K562 (cell line): ENCODE data around the gene PCDHGB7. TPM values are rescaled to one million over a fixed set of nuclear protein-coding genes. Genes with fewer than 3 reads are reported as not detected.

Source experiments
- ATAC-seq: fragments of 200-7000 bp; cut with Tn5 transposase; 3 replicates; pipeline ENCODE4 v1.9.1; 2020; ENCODE audit warnings: moderate library complexity
- BruUV-seq: library from RNA; stranded (reverse); fragments of 400-500 nt; replicated peaks from 2 replicates; lab custom pipeline; 2021; lab: Mats Ljungman, UMichigan
- CTCF ChIA-PET: fragments of 300-600 bp; formaldehyde crosslinking; extraction: SDS; loops from one replicate; lab custom pipeline; 2021; ENCODE audit warnings: low intra/inter-chr PET ratio; lab: Yijun Ruan, JAX
- POLR2A ChIA-PET: fragments of 300-600, 350-650 bp; sonication (Branson Sonifier 250); formaldehyde crosslinking; extraction: SDS; loops from one replicate; lab custom pipeline; 2021; ENCODE audit warnings: antibody characterized with exemption, inconsistent platforms; lab: Yijun Ruan, JAX
- DNase-seq, 4 experiments: peaks; one replicate each; pipeline versions ENCODE4 v3.0.0 to v3.0.0-alpha.2; 2011 to 2018; ENCODE audit warnings: low spot score in 3 of 4, mixed read lengths in 3 of 4; ENCODE audit errors: extremely low read depth in 1 of 4
- FAIRE-seq: peaks from 2 replicates; lab custom pipeline; 2011; peaks lifted over from hg19 to GRCh38; lab: Jason Lieb, UNC
- H2AFZ ChIP-seq: 2 replicates; pipeline ENCODE4 v1.6.0; 2011; ENCODE audit warnings: low read depth, low read length, control low read depth, inconsistent platforms
- H3K27ac ChIP-seq: fragments of 200-600 bp; 3 replicates; pipeline ENCODE4 v1.8.0; 2011; ENCODE audit warnings: low read depth, mild to moderate bottlenecking, control low read depth, inconsistent platforms, low read length, moderate library complexity, mixed read lengths; ENCODE audit errors: extremely low read depth
- H3K27me3 ChIP-seq, 2 experiments: fragments of 300-600 bp in 1 of 2; 2 replicates in 1 of 2; 3 replicates in 1 of 2; pipeline versions ENCODE4 v1.6.0 to v1.8.0; 2011; ENCODE audit warnings: inconsistent platforms in 2 of 2, low read length in 2 of 2, mild to moderate bottlenecking in 1 of 2, mixed read lengths in 1 of 2, moderate library complexity in 1 of 2; ENCODE audit not compliant: control insufficient read depth in 2 of 2, insufficient read depth in 2 of 2
- H3K36me3 ChIP-seq: fragments of 300-600 bp; 3 replicates; pipeline ENCODE4 v1.8.0; 2011; ENCODE audit warnings: mild to moderate bottlenecking, low read length, inconsistent platforms; ENCODE audit not compliant: control insufficient read depth, insufficient read depth
- H3K4me1 ChIP-seq, 2 experiments: fragments of 200-600 bp in 1 of 2; replicated peaks in 1 of 2; 2 replicates in 1 of 2; 3 replicates in 1 of 2; pipeline versions ENCODE4 v1.5.1 to v1.8.0; 2011; ENCODE audit warnings: inconsistent platforms in 2 of 2, low read length in 2 of 2, mild to moderate bottlenecking in 1 of 2, mixed read lengths in 1 of 2, moderate library complexity in 1 of 2; ENCODE audit not compliant: control insufficient read depth in 2 of 2, insufficient read depth in 2 of 2
- H3K4me2 ChIP-seq: 2 replicates; pipeline ENCODE4 v1.6.1; 2011; ENCODE audit warnings: low read length, control low read depth, inconsistent platforms, mixed read lengths; ENCODE audit not compliant: insufficient read depth
- H3K4me3 ChIP-seq: fragments of 200-600 bp; sonication (generic), shearing (Covaris generic); 2 replicates; pipeline ENCODE4 v1.5.1; 2016; ENCODE audit warnings: control low read depth, inconsistent platforms
- H3K79me2 ChIP-seq: fragments of 200-600 bp; 3 replicates; pipeline ENCODE4 v1.8.0; 2011; ENCODE audit warnings: low read length, inconsistent platforms; ENCODE audit not compliant: control insufficient read depth, insufficient read depth
- H3K9ac ChIP-seq, 2 experiments: 2 replicates each; pipeline versions ENCODE4 v1.6.0 to v1.6.1; 2011; ENCODE audit warnings: low read depth in 2 of 2, low read length in 2 of 2, control low read depth in 1 of 2, inconsistent platforms in 1 of 2, mild to moderate bottlenecking in 1 of 2, mixed read lengths in 1 of 2; ENCODE audit not compliant: insufficient read depth in 1 of 2
- H3K9me1 ChIP-seq: one replicate; pipeline ENCODE4 v1.6.0; 2011; ENCODE audit warnings: inconsistent platforms, mild to moderate bottlenecking, low read length, moderate library complexity; ENCODE audit not compliant: control insufficient read depth, insufficient read depth
- H3K9me3 ChIP-seq: replicated peaks from 2 replicates; pipeline ENCODE4 v1.5.1; 2011; ENCODE audit warnings: low read depth, low read length, inconsistent platforms; ENCODE audit not compliant: control insufficient read depth, insufficient read depth
- H4K20me1 ChIP-seq: replicated peaks from 2 replicates; pipeline ENCODE4 v1.6.1; 2011; ENCODE audit warnings: low read length, inconsistent platforms, mixed read lengths; ENCODE audit not compliant: control insufficient read depth, insufficient read depth
- C11orf30 ChIP-seq: fragments of 450-650 bp; IDR thresholded peaks from 2 replicates; pipeline ENCODE4 v1.6.1; 2016; ENCODE audit warnings: low read depth, mild to moderate bottlenecking
- NR4A1 ChIP-seq, 2 experiments: fragments of 250-450 bp in 1 of 2; fragments of 450-650 bp in 1 of 2; sonication (Bioruptor Pico) in 1 of 2; IDR thresholded peaks; 2 replicates each; pipeline versions ENCODE4 v1.4.0 to v1.6.1; 2016 to 2020; ENCODE audit warnings: mild to moderate bottlenecking in 2 of 2, missing compliant biosample characterization in 1 of 2, missing genetic modification characterization in 1 of 2, moderate library complexity in 1 of 2
- REST ChIP-seq, 2 experiments: fragments of 450-650 bp; formaldehyde crosslinking in 1 of 2; IDR thresholded peaks; 2 replicates each; pipeline versions ENCODE4 v1.4.0 to v1.6.1; 2014 to 2020; ENCODE audit warnings: mild to moderate bottlenecking in 2 of 2, borderline replicate concordance in 1 of 2, low read depth in 1 of 2
- SMC3 ChIP-seq: conservative IDR thresholded peaks from 2 replicates; pipeline ENCODE4 v1.6.1; 2011; ENCODE audit warnings: low read depth, low read length, improper control_type of control experiment; ENCODE audit not compliant: insufficient read depth
- WHSC1 ChIP-seq: IDR thresholded peaks from one replicate; pipeline ENCODE4 v1.6.1; 2012; ENCODE audit warnings: low read length, control low read depth, inconsistent platforms
- ZNF133 ChIP-seq: fragments of 250-450 bp; sonication (Bioruptor Pico); IDR thresholded peaks from 2 replicates; pipeline ENCODE4 v1.4.0; 2020; ENCODE audit warnings: mild to moderate bottlenecking
- ZSCAN29 ChIP-seq: fragments of 450-650 bp; IDR thresholded peaks from 2 replicates; pipeline ENCODE4 v1.6.1; 2017
- WGBS: fragments of 100-300 bp; shearing (Covaris generic); methylation state at CpG from one replicate; pipeline ENCODE4 v1.1.6; 2016; ENCODE audit warnings: low coverage, mixed read lengths; ENCODE audit not compliant: insufficient coverage; ENCODE audit errors: missing lambda C conversion rate; 5-methylcytosine and 5-hydroxymethylcytosine counted together
- in situ Hi-C: fragments of 300-500 bp; cut with MboI; formaldehyde crosslinking; loops from 4 replicates; pipeline ENCODE4 v1.15.0; 2018; ENCODE audit warnings: inconsistent platforms, mixed read lengths
- intact Hi-C: fragments of 100-400 bp; cut with micrococcal nuclease; formaldehyde crosslinking; loops from 2 replicates; pipeline ENCODE4 v1.14.2; 2022
- polyA plus RNA-seq, 8 experiments: library from polyadenylated mRNA; depleted of rRNA in 4 of 8; stranded (reverse) in 5 of 8; unstranded in 3 of 8; fragments of >200 nt; fragmentation: Nextera tagmentation in 2 of 8; fragmentation: Illumina TruSeq in 1 of 8; extraction: Ambion mirVana in 2 of 8; extraction: Trizol in 1 of 8; gene quantifications; 2 replicates each; pipeline versions ENCODE4 v1.2.1 to v1.2.3, GENCODE V29; 2011 to 2014; ENCODE audit warnings: inconsistent platforms in 1 of 8, missing spikeins in 1 of 8
- total RNA-seq, 7 experiments: library from RNA; depleted of rRNA in 6 of 7; stranded (reverse); fragments of >200 nt in 6 of 7; fragmentation: Illumina TruSeq in 2 of 7; extraction: Trizol in 2 of 7; gene quantifications; 2 replicates each; pipeline versions ENCODE4 v1.2.1 to v1.2.3, GENCODE V29; 2011 to 2021; ENCODE audit warnings: low replicate concordance in 1 of 7
- TF ChIP-seq, protein P1 (sequence below), 3 experiments: IDR thresholded peaks in 2 of 3; conservative IDR thresholded peaks in 1 of 3; 2 replicates each; pipeline ENCODE4 v1.5.1; 2011 to 2012; ENCODE audit warnings: low read length in 3 of 3, mild to moderate bottlenecking in 3 of 3, control low read depth in 2 of 3, improper control_type of control experiment in 1 of 3, inconsistent platforms in 1 of 3, low read depth in 1 of 3, mixed read lengths in 1 of 3, moderate library complexity in 1 of 3; ENCODE audit not compliant: insufficient read depth in 2 of 3

The PCDHGB7 gene
- total and polyA plus RNA-seq, 9 of the 15 experiments (the other 6 are each of a cell fraction or from before 2014, with no cell fraction given) = 0.09 TPM; not detected in 8

DNA sequence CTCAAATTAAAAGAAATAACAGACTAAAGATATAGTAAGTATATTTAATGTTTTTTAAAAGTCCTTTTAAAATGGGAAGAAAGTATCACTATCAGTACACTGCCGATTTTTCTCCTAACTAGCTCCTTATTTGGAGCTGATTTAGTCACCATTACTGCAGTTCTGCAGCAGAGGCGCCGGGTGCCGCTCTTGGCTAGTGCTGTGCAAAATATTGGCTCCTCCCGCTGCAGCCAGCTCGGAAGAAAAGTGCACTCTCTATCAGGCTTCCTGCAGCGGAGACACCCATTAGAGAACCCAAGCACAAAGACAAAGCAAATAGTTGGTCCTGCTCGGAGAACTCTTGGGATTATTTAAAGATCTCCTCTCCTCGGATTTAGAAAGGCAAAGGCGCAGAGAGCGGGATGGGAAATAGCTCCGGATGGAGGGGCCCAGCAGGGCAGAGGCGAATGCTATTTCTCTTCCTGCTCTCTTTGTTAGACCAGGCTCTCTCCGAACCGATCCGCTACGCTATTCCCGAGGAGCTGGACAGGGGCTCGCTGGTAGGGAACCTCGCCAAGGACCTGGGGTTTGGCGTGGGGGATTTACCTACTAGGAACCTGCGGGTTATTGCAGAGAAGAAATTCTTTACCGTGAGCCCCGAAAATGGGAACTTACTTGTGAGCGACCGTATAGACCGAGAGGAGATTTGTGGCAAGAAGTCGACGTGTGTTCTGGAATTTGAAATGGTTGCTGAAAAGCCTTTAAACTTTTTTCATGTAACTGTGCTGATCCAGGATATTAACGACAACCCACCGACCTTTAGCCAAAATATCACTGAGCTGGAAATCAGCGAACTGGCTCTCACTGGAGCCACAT lies 47.3 kb upstream of the PCDHGB7 start, which contains the start of gene PCDHGB3:
TSS of gene PCDHGB3 (plus strand) at position 249 of the 855 bp plus-strand sequence. CDS start at position 402, 153 bp downstream.
- peak within 1 kb of the TSS; percentile 27 for H3K4me3 ChIP-seq
- H3K27me3 ChIP-seq = peaks cover 15 to 47% of the 10 kb centered on the region in 2 experiments
- peak; percentile 67 for FAIRE-seq
- H3K79me2 ChIP-seq = no peaks in the 10 kb centered on the region
- H3K4me1 ChIP-seq = peaks cover 0 to 14% of the 10 kb centered on the region in 2 experiments; a peak in 1 of 5 replicates
- peak; percentile 98 for ATAC-seq
- in situ Hi-C loops (no loop called here), intact Hi-C loops (loop anchor here (5.0 kb wide), 1 partner anchor 43 kb away; no protein-coding TSS in a partner anchor)
- no TSS peak for BruUV-seq
- no peak within 1 kb of the TSS for H3K9ac ChIP-seq
- H3K9me1 ChIP-seq = no peaks in the 10 kb centered on the region
- peak in 3 of 4 experiments; percentile 21 to 56 (median 42) for DNase-seq
- ChIA-PET CTCF (interaction anchor here (0.5 to 0.8 kb wide), 3 partner anchors 154 to 773 kb away, joined by 3 to 5 read pairs (median 4); no protein-coding TSS in a partner anchor), POLR2A (interaction anchor here (0.6 to 1.2 kb wide), 4 partner anchors 21 to 188 kb away, joined by 3 to 4 read pairs (median 4); partner anchors contain the start of gene TAF7)
- no peaks in the 10 kb centered on the region for H3K36me3 ChIP-seq
- 2% methylated on average over 32 of the region's 32 CpGs for WGBS
- no peaks in the 10 kb centered on the region for H3K9me3 ChIP-seq
- H4K20me1 ChIP-seq = no peaks in the 10 kb centered on the region
- H3K27ac ChIP-seq = no peak within 1 kb of the TSS
- no peak within 1 kb of the TSS; the same call in none of the 2 replicates for H3K4me2 ChIP-seq
- peak within 1 kb of the TSS; percentile 62; the same call in 1 of the 2 replicates for H2AFZ ChIP-seq
- TF ChIP-seq REST (IDR thresholded peaks at IDR 0.05; ENCODE audit: borderline replicate concordance) (peak; percentile 19; the same call in 1 of the 2 replicates), REST (CRISPR knock-in tag; IDR thresholded peaks at IDR 0.05; ENCODE audit: low read depth) (no peak), C11orf30 (no peak), ZSCAN29 (peak; percentile 69), ZNF133 (CRISPR knock-in tag) (no peak), WHSC1 (no peak), NR4A1 (CRISPR knock-in tag; IDR thresholded peaks at IDR 0.05) (no peak), NR4A1 (tag; IDR thresholded peaks at IDR 0.05) (no peak), SMC3 (peak; percentile 40; the same call in 1 of the 2 replicates)
- TF ChIP-seq, protein P1, sequence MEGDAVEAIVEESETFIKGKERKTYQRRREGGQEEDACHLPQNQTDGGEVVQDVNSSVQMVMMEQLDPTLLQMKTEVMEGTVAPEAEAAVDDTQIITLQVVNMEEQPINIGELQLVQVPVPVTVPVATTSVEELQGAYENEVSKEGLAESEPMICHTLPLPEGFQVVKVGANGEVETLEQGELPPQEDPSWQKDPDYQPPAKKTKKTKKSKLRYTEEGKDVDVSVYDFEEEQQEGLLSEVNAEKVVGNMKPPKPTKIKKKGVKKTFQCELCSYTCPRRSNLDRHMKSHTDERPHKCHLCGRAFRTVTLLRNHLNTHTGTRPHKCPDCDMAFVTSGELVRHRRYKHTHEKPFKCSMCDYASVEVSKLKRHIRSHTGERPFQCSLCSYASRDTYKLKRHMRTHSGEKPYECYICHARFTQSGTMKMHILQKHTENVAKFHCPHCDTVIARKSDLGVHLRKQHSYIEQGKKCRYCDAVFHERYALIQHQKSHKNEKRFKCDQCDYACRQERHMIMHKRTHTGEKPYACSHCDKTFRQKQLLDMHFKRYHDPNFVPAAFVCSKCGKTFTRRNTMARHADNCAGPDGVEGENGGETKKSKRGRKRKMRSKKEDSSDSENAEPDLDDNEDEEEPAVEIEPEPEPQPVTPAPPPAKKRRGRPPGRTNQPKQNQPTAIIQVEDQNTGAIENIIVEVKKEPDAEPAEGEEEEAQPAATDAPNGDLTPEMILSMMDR (IDR thresholded peaks at IDR 0.05 in 2 of 3, conservative IDR thresholded peaks at IDR 0.05 in 1 of 3; ENCODE audit: insufficient read depth in 2 of 3, low read depth in 1 of 3, low read length in 3 of 3) = peak; percentile 64 to 70 (median 67)
